ENCODE measurements around the gene ZNF679.
"Not testable (repeated sequence)": the region's sequence is repeated elsewhere in the genome, so short reads cannot be mapped to it uniquely, and the experiment has no call there.

Gene ZNF679

GRCh38 chr7:64266341-64266919 lies 38.2 kb downstream of the ZNF679 start:
- H3K9me3 Mint-ChIP-seq = peaks cover 43% of the 10 kb centered on the region

GRCh38 chr7:64277630-64278029 lies 49.4 kb downstream of the ZNF679 start:
- no peak overlapping the region for H3K4me3 Mint-ChIP-seq
- no peaks in the 10 kb centered on the region for H3K4me1 Mint-ChIP-seq (ENCODE audit: low read depth)
- intact Hi-C loops (cut with micrococcal nuclease) = no loop called here
- H3K9me3 Mint-ChIP-seq = peaks cover 52% of the 10 kb centered on the region
- no peaks in the 10 kb centered on the region for H3K27me3 Mint-ChIP-seq
- H3K27ac Mint-ChIP-seq = no peak overlapping the region
- no peaks in the 10 kb centered on the region for H3K36me3 Mint-ChIP-seq (ENCODE audit: low read depth)

More at GRCh38 chr7:64266341-64266919, 38.2 kb downstream of the ZNF679 start:
- no peak overlapping the region for H3K27ac Mint-ChIP-seq
- H3K36me3 Mint-ChIP-seq (ENCODE audit: low read depth) = no peaks in the 10 kb centered on the region
- H3K4me3 Mint-ChIP-seq = no peak overlapping the region
- intact Hi-C loops (cut with micrococcal nuclease) = no loop called here
- no peaks in the 10 kb centered on the region for H3K27me3 Mint-ChIP-seq
- H3K4me1 Mint-ChIP-seq (ENCODE audit: low read depth) = no peaks in the 10 kb centered on the region

GRCh38 chr7:64294701-64295420 lies 66.6 kb downstream of the ZNF679 start:
- peaks cover 40% of the 10 kb centered on the region for H3K9me3 Mint-ChIP-seq
- H3K4me1 Mint-ChIP-seq (ENCODE audit: low read depth) = no peaks in the 10 kb centered on the region
- H3K27me3 Mint-ChIP-seq = no peaks in the 10 kb centered on the region
- H3K36me3 Mint-ChIP-seq (ENCODE audit: low read depth) = no peaks in the 10 kb centered on the region
- intact Hi-C loops (cut with micrococcal nuclease) = no loop called here
- no peak overlapping the region for H3K4me3 Mint-ChIP-seq
- no peak overlapping the region for H3K27ac Mint-ChIP-seq

- H3K27me3 Mint-ChIP-seq; H3K36me3 Mint-ChIP-seq (ENCODE audit: low read depth); H3K4me3 Mint-ChIP-seq; H3K4me1 Mint-ChIP-seq (ENCODE audit: low read depth); intact Hi-C loops (cut with micrococcal nuclease); H3K27ac Mint-ChIP-seq: not testable (repeated sequence)
- H3K9me3 Mint-ChIP-seq = peaks cover 61% of the 10 kb centered on the region
Measured at GRCh38 chr7:64297418-64297817, 69.1 kb downstream of the ZNF679 start.

GRCh38 chr7:64300641-64301405 lies 72.5 kb downstream of the ZNF679 start:
- Mint-ChIP-seq H3K27me3 (no peaks in the 10 kb centered on the region), H3K9me3 (peaks cover 49% of the 10 kb centered on the region), H3K4me3 (no peak overlapping the region), H3K36me3 (ENCODE audit: low read depth) (no peaks in the 10 kb centered on the region), H3K4me1 (ENCODE audit: low read depth) (no peaks in the 10 kb centered on the region), H3K27ac (no peak overlapping the region)
- intact Hi-C loops (cut with micrococcal nuclease) = no loop called here

- H3K27ac Mint-ChIP-seq = peak overlapping the region; percentile 95
- peaks cover 17% of the 10 kb centered on the region for H3K4me1 Mint-ChIP-seq (ENCODE audit: low read depth)
- H3K36me3 Mint-ChIP-seq (ENCODE audit: low read depth) = peaks cover 6% of the 10 kb centered on the region
- H3K4me3 Mint-ChIP-seq = peak overlapping the region; percentile 99
- no peaks in the 10 kb centered on the region for H3K27me3 Mint-ChIP-seq
- intact Hi-C loops (cut with micrococcal nuclease) = loop anchor here (5.0 kb wide), 2 partner anchors 255 to 380 kb away; partner anchors contain the start of gene ZNF680
- H3K9me3 Mint-ChIP-seq = peaks cover 3% of the 10 kb centered on the region
Measured at GRCh38 chr7:64307254-64308015, 79.2 kb downstream of the ZNF679 start.

GRCh38 chr7:64308016-64308270 lies 79.7 kb downstream of the ZNF679 start:
- peak overlapping the region; percentile 95 for H3K27ac Mint-ChIP-seq
- peaks cover 17% of the 10 kb centered on the region for H3K4me1 Mint-ChIP-seq (ENCODE audit: low read depth)
- H3K4me3 Mint-ChIP-seq = peak overlapping the region; percentile 99
- intact Hi-C loops (cut with micrococcal nuclease) = loop anchor here (5.0 kb wide), 2 partner anchors 254 to 381 kb away; partner anchors contain the start of gene ZNF680
- H3K36me3 Mint-ChIP-seq (ENCODE audit: low read depth) = peaks cover 6% of the 10 kb centered on the region
- H3K27me3 Mint-ChIP-seq = no peaks in the 10 kb centered on the region
- no peaks in the 10 kb centered on the region for H3K9me3 Mint-ChIP-seq

GRCh38 chr7:64310426-64310825 lies 82.2 kb downstream of the ZNF679 start:
- no peak overlapping the region for H3K27ac Mint-ChIP-seq
- no peaks in the 10 kb centered on the region for H3K9me3 Mint-ChIP-seq
- intact Hi-C loops (cut with micrococcal nuclease) = loop anchor here (10.0 kb wide), 3 partner anchors 484 to 1064 kb away; partner anchors contain the start of genes ERV3-1, ZNF138 and ZNF92
- peaks cover 16% of the 10 kb centered on the region for H3K36me3 Mint-ChIP-seq (ENCODE audit: low read depth)
- H3K27me3 Mint-ChIP-seq = no peaks in the 10 kb centered on the region
- no peak overlapping the region for H3K4me3 Mint-ChIP-seq
- H3K4me1 Mint-ChIP-seq (ENCODE audit: low read depth) = peaks cover 23% of the 10 kb centered on the region

- H3K36me3 Mint-ChIP-seq (ENCODE audit: low read depth) = peaks cover 24% of the 10 kb centered on the region
- no peak overlapping the region for H3K4me3 Mint-ChIP-seq
- peak overlapping the region; percentile 96 for H3K27ac Mint-ChIP-seq
- H3K9me3 Mint-ChIP-seq = peaks cover 6% of the 10 kb centered on the region
- H3K4me1 Mint-ChIP-seq (ENCODE audit: low read depth) = peaks cover 14% of the 10 kb centered on the region
- no peaks in the 10 kb centered on the region for H3K27me3 Mint-ChIP-seq
- intact Hi-C loops (cut with micrococcal nuclease) = loop anchor here (10.0 kb wide), 3 partner anchors 482 to 1062 kb away; partner anchors contain the start of genes ERV3-1, ZNF138 and ZNF92
Measured at GRCh38 chr7:64312826-64313225, 84.6 kb downstream of the ZNF679 start.

- H3K4me1 Mint-ChIP-seq (ENCODE audit: low read depth) = peaks cover 11% of the 10 kb centered on the region
- peaks cover 27% of the 10 kb centered on the region for H3K36me3 Mint-ChIP-seq (ENCODE audit: low read depth)
- H3K9me3 Mint-ChIP-seq = peaks cover 6% of the 10 kb centered on the region
- intact Hi-C loops (cut with micrococcal nuclease) = loop anchor here (10.0 kb wide), 3 partner anchors 481 to 1061 kb away; partner anchors contain the start of genes ERV3-1, ZNF138 and ZNF92
- peak within 1 kb of the TSS; percentile 96 for H3K27ac Mint-ChIP-seq
- peak within 1 kb of the TSS; percentile 96 for H3K4me3 Mint-ChIP-seq
- H3K27me3 Mint-ChIP-seq = no peaks in the 10 kb centered on the region
Measured at GRCh38 chr7:64313740-64314491, 85.6 kb downstream of the ZNF679 start, which contains the start of gene ZNF736. TSS of gene ZNF736 (plus strand) at chr7:64313961. CDS start at chr7:64314151, 190 bp downstream.

GRCh38 chr7:64314566-64314965 lies 86.3 kb downstream of the ZNF679 start:
- peak overlapping the region; percentile 96 for H3K27ac Mint-ChIP-seq
- peaks cover 11% of the 10 kb centered on the region for H3K4me1 Mint-ChIP-seq (ENCODE audit: low read depth)
- peaks cover 6% of the 10 kb centered on the region for H3K9me3 Mint-ChIP-seq
- no peaks in the 10 kb centered on the region for H3K27me3 Mint-ChIP-seq
- H3K36me3 Mint-ChIP-seq (ENCODE audit: low read depth) = peaks cover 29% of the 10 kb centered on the region
- intact Hi-C loops (cut with micrococcal nuclease) = loop anchor here (10.0 kb wide), 3 partner anchors 480 to 1060 kb away; partner anchors contain the start of genes ERV3-1, ZNF138 and ZNF92
- peak overlapping the region; percentile 96 for H3K4me3 Mint-ChIP-seq

GRCh38 chr7:64316031-64316742 lies 87.9 kb downstream of the ZNF679 start:
- intact Hi-C loops (cut with micrococcal nuclease) = loop anchor here (10.0 kb wide), 3 partner anchors 479 to 1059 kb away; partner anchors contain the start of genes ERV3-1, ZNF138 and ZNF92
- H3K36me3 Mint-ChIP-seq (ENCODE audit: low read depth) = peaks cover 29% of the 10 kb centered on the region
- H3K9me3 Mint-ChIP-seq, H3K4me3 Mint-ChIP-seq, H3K27ac Mint-ChIP-seq, H3K27me3 Mint-ChIP-seq: not testable (repeated sequence)
- peaks cover 11% of the 10 kb centered on the region for H3K4me1 Mint-ChIP-seq (ENCODE audit: low read depth)

All from dendritic cell treated with granulocyte-macrophage colony-stimulating factor and Interleukin-4, amounts not matched to agents 40 ng/mL and 50 ng/mL, for 4 days (primary cell).